GM21723 (cell line): ENCODE results near the gene FAM234A.
"Not testable (repeated sequence)": the region's sequence is repeated elsewhere in the genome, so short reads cannot be mapped to it uniquely, and the experiment has no call there.

Source experiments
- ATAC-seq: cut with Tn5 transposase; IDR thresholded peaks from one replicate; pipeline ENCODE4 v1.9.1; 2021; ENCODE audit warnings: mild to moderate bottlenecking, moderate library complexity; ENCODE audit not compliant: unreplicated experiment

The FAM234A gene

GRCh38 chr16:230351-230750 lies 4.3 kb upstream of the FAM234A start:
- not testable (repeated sequence) for ATAC-seq

DNA sequence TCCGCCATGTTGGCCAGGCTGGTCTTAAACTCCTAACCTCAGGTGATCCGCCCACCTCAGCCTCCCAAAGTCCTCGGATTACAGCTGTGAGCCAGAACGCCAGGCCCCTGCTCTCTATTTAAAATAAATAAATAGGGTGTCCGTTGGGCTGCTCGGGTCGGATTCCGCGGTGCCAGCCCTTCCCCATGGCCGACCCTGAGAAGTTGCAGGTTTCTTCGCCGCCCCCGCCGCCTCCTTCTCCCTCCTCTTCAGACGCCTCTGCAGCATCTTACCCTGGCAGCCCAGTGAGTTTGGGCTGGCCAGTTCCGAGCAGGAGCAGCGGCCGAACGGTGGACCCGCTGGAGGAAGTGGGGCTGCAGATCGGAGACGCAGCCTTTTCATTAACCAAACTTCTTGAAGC lies 3.7 kb upstream of the FAM234A start:
- no peak for ATAC-seq

- no peak for ATAC-seq
Observed at GRCh38 chr16:239948-240277, 5.3 kb downstream of the FAM234A start.

DNA sequence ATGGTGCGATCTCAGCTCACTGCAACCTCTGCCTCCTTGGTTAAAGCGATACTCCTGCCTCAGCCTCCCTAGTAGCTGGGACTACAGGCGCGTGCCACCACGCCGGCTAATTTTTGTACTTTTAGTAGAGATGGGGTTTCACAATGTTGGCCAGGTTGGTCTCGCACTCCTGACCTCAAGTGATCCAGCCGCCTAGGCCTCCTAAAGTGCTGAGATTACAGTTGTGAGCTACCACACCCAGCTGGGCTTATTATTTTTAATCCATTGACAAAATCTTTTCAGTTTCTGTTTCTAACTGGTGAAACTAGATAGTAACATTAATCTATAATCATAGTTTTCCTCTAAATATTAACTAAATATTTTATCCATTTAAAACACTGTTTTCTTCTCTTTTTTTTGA lies 5.9 kb downstream of the FAM234A start:
- no peak for ATAC-seq

DNA sequence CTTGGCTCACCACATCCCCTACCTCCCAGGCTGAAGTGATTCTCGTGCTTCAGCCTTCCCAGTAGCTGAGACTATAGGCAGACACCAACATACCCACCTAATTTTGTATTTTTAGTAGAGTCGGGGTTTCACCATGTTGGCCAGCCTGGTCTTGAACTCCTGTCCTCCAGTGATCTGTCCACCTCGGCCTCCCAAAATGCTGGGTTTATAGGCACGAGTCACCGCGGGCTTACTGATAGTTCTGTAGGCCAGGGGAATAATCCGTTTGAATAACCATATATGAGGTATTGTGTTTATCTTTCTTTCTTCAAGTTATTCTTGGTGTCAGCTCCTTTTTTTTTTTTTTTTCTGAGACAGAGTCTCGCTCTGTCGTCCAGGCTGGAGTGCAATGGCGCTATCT lies 7.7 kb downstream of the FAM234A start:
- ATAC-seq = no peak

GRCh38 chr16:243348-243747 lies 8.7 kb downstream of the FAM234A start:
- no peak for ATAC-seq

GRCh38 chr16:245105-245504 lies 10.5 kb downstream of the FAM234A start:
- no peak for ATAC-seq

- no peak for ATAC-seq
Observed at GRCh38 chr16:247027-247426, 12.4 kb downstream of the FAM234A start.

DNA sequence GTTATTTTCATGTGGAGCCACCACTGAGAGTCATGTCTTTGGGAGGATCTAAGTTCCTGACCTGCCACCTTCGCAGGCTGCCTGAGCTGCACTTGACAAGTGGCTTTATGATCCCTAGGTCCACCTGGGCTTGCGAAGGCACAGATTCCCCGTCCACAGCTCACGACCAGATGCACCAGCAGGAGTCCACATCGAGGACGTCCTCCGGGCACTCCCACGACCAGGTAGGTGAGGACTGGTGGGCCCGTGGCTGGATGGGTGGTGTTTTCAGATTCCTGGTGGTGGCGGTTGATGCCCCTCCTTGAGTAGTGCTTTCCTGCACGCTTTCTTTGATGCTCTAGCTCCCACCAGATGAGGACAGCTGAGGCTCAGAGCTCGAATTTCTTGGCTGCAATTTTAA lies 14.8 kb downstream of the FAM234A start:
- no peak for ATAC-seq

DNA sequence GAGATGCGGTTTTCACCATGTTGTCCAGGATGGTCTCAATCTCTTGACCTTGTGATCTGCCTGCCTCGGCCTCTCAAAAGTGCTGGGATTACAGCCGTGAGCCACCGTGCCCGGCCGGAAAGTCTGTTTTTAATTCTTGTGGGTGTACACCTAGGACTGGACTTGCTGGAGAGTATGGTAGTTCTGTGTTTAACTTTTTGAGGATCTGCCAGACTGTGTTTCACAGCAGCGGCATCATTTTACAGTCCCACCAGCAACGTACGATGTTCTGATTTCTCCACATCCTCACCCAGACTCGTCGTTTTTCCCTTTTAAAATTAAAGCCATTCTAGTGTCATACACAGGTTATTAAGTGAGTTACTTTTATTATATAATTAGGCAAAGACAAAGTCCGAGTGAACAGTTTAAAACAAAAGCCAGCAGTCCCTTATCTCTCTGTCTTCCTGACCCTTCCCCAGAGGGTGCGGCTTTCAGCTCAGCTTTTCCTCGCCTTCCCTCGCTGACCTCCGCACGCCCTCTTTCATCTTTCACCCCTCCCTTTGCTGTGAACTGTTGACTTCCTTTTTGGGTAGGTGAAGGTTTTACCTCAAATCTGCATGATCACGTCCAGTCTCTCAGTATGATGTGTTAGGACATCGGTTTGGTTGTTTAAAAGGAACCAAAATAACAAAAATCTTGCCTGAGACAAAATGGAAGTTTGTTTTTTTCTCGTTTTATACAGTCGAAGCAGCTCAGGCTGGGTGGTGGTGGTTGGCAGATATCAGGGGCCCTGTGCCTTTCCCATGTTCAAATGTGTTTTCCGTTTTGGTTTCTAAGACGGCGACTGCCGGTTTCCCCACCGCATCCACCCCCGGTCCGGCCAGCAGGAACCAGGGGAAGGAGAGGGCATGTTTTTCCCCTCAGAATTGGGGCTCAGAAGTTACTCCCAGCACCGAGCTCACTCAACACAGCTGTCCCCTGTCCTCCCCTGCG lies 18.0 kb downstream of the FAM234A start:
- ATAC-seq = no peak

GRCh38 chr16:253833-254232 lies 19.2 kb downstream of the FAM234A start:
- no peak for ATAC-seq

- ATAC-seq = no peak
Observed at GRCh38 chr16:254461-254860, 19.8 kb downstream of the FAM234A start.

DNA sequence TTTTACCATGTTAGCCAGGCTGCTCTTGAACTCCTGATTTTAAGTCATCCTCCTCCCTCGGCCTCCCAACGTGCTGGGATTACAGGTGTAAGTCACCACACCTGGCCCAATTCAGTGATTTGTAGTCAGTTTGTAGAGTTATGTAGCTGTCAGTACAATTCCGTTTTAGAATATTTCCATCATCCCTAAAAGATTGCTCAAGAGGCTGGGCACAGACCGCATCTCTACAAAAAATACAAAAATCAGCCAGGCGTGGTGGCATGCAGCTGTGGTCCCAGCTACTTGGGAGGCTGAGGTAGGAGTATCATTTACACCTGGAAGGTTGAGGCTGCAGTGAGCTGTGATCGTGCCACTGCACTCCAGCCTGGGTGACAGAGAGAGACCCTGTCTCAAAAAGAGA lies 20.6 kb downstream of the FAM234A start:
- no peak for ATAC-seq

- ATAC-seq = not testable (repeated sequence)
Observed at GRCh38 chr16:258091-258490, 23.5 kb downstream of the FAM234A start.

GRCh38 chr16:259226-259625 lies 24.6 kb downstream of the FAM234A start:
- ATAC-seq = no peak

- ATAC-seq = no peak
Observed at GRCh38 chr16:259814-260253, 25.2 kb downstream of the FAM234A start.

GRCh38 chr16:260326-260725 lies 25.7 kb downstream of the FAM234A start:
- no peak for ATAC-seq

DNA sequence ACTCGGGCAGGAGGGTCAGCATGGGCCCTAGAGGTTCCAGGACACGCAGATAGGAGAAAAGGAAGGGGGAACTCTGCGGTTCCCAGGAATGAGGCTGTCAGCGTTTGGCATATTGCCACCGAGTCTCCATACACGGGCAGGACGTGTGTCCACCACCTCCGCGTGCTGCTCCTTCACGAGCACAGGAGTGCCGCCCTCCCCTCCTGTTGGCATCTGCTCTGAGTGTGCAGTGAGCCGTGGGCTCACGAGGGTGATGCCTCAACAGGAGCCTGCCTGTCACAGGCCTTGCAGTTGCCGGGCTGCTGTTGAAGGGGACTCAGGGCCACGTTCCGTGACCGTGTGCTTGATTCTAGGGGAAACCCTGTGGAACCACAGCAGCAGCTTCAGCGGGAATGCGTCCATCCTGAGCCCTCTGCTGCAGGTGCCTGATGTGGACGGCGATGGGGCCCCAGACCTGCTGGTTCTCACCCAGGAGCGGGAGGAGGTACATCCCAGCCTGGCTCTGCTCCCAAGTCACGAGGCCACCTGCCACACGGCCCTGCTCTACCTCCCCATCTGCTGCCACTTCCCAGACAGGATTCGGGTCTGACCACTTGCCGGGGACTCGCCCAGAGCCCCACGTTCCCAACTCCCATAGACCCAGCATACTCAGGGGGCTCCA lies 26.5 kb downstream of the FAM234A start:
- ATAC-seq = no peak

- no peak for ATAC-seq
Observed at GRCh38 chr16:262121-262745, 27.6 kb downstream of the FAM234A start.

DNA sequence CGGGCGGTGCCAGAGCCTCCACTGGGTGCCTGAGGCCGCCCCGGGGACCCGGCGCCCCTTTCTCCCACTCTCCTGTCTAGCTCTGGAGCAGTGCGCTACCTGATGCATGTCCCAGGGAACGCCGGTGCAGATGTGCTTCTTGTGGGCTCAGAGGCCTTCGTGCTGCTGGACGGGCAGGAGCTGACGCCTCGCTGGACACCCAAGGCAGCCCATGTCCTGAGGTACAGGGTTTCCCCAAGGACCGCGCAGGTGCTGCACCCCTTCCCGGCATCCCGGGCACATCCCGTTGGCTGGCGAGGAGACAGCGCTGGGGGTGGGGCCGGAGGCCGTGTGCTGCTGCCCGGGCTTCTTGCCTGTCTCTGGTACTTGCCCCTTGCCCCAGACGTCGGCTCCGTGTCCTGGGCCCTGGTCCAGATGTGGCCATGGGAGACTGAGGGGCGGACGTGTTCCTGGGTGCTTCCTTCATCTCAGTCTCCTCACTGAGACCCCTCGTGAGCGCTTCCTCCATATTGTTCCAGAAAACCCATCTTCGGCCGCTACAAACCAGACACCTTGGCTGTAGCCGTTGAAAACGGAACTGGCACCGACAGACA lies 28.7 kb downstream of the FAM234A start:
- ATAC-seq = no peak

GRCh38 chr16:263944-264343 lies 29.3 kb downstream of the FAM234A start:
- ATAC-seq = no peak
